ENCODE results near the gene DGKQ. TPM values are rescaled to one million over a fixed set of nuclear protein-coding genes. Genes with fewer than 3 reads are reported as not detected.

DGKQ gene
- total RNA-seq, 1 experiment from 2014 or later = 11.5 TPM

DNA sequence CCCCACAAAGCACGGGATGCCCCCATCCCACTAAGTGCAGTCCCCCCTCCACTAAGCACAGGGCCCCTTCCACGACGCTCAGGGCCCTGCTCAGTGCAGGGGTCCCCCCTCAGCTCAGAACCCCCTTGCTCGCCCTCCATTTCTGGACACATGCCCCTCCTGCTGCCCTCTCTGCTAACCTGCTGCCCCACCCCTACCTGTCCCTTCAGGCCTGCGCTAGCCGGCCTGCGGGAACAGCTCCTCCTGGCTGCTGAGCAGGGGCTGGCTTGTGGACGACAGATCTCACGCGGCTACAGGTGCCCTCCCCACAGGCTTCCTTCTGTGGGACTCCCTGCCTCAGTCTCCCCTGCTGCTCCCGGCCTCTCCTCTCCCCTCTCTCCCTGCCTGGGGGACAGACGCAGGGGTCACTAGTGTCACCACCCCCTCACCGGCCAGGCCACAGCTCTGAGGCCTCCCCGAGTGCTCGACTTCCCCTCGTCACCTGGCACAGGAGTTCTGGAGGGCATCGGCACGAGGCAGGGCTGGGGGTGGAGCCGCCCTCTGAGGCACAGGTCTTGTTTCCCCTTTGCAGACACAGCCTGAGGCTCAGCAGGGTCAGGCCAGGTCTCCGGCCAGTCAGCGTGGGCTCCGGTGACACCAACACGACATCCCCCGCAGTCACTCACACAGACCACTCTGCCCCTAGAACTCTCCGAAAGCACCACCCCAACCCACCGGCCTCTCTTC, 62.8 kb downstream of the DGKQ start:
- H4K20me1 ChIP-seq (ENCODE audit: insufficient read depth) = peaks cover 22% of the 10 kb centered on the region
- POLR2A ChIA-PET (ENCODE audit: unreplicated experiment) = no interaction called here
- H3K79me2 ChIP-seq (ENCODE audit: low read depth) = peaks cover 7% of the 10 kb centered on the region; the same call in 1 of the 2 replicates
- H3K27me3 ChIP-seq (ENCODE audit: insufficient read depth, low read depth) = no peaks in the 10 kb centered on the region
- H3K36me3 ChIP-seq (ENCODE audit: low read depth) = 0 out of 2 replicates have a peak, but pooled peaks cover 4% of the 10 kb centered on the region
- no peak overlapping the region for H3K27ac ChIP-seq
- CTCF ChIA-PET = no interaction called here
- H3K4me1 ChIP-seq (replicated peaks; ENCODE audit: insufficient read depth) = no peaks in the 10 kb centered on the region
- no peak overlapping the region for H2AFZ ChIP-seq
- intact Hi-C loops (cut with micrococcal nuclease; ENCODE audit: unreplicated experiment) = no loop called here
- TF ChIP-seq EZH2 (IDR thresholded peaks at IDR 0.05; ENCODE audit: low read depth) = no peak
- TF ChIP-seq CTCF (conservative IDR thresholded peaks at IDR 0.05) = no peak
- H3K9me2 ChIP-seq (ENCODE audit: insufficient read depth) = no peaks in the 10 kb centered on the region
- no peak overlapping the region for H3K4me2 ChIP-seq
- H3F3A ChIP-seq (ENCODE audit: insufficient read depth, low read depth) = peaks cover 8% of the 10 kb centered on the region
- no peak for DNase-seq
- H3K4me3 ChIP-seq = no peak overlapping the region
- no peaks in the 10 kb centered on the region for H3K9me3 ChIP-seq (ENCODE audit: insufficient read depth, low read depth)
- no TSS peak for BruUV-seq (replicated peaks)

DNA sequence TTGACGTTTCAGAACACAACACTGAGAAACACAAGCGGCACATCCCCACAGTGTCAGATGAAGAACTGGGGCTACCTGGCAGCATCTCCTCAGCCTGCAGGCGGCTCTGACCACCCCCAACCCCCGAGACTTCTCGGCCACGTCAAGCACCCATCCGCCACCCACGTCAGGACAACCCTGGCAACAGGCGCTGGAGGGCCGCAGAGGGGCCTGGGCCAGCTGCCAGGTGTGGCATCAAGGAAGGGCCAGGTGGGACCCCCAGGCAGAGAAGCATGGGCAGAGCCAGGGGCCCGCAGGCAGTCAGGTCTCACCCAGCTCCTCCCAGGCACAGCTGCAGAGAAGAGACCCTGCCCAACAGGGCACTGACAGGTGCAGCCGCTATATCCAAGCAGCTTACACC, 63.5 kb downstream of the DGKQ start:
- TF ChIP-seq CTCF (conservative IDR thresholded peaks at IDR 0.05) (no peak), EZH2 (IDR thresholded peaks at IDR 0.05; ENCODE audit: low read depth) (no peak)
- H3K4me2 ChIP-seq = no peak overlapping the region
- H3K9me2 ChIP-seq (ENCODE audit: insufficient read depth) = no peaks in the 10 kb centered on the region
- intact Hi-C loops (cut with micrococcal nuclease; ENCODE audit: unreplicated experiment) = no loop called here
- no TSS peak for BruUV-seq (replicated peaks)
- ChIA-PET CTCF (no interaction called here), POLR2A (ENCODE audit: unreplicated experiment) (no interaction called here)
- H2AFZ ChIP-seq = no peak overlapping the region
- H3K4me1 ChIP-seq (replicated peaks; ENCODE audit: insufficient read depth) = no peaks in the 10 kb centered on the region
- H3F3A ChIP-seq (ENCODE audit: insufficient read depth, low read depth) = peaks cover 8% of the 10 kb centered on the region
- H3K4me3 ChIP-seq = no peak overlapping the region
- H3K27ac ChIP-seq = no peak overlapping the region
- H3K36me3 ChIP-seq (ENCODE audit: low read depth) = 0 out of 2 replicates have a peak, but pooled peaks cover 4% of the 10 kb centered on the region
- H3K79me2 ChIP-seq (ENCODE audit: low read depth) = no peaks in the 10 kb centered on the region; the same call in 1 of the 2 replicates
- H4K20me1 ChIP-seq (ENCODE audit: insufficient read depth) = peaks cover 19% of the 10 kb centered on the region
- no peaks in the 10 kb centered on the region for H3K9me3 ChIP-seq (ENCODE audit: insufficient read depth, low read depth)
- no peaks in the 10 kb centered on the region for H3K27me3 ChIP-seq (ENCODE audit: insufficient read depth, low read depth)
- DNase-seq = no peak

DNA sequence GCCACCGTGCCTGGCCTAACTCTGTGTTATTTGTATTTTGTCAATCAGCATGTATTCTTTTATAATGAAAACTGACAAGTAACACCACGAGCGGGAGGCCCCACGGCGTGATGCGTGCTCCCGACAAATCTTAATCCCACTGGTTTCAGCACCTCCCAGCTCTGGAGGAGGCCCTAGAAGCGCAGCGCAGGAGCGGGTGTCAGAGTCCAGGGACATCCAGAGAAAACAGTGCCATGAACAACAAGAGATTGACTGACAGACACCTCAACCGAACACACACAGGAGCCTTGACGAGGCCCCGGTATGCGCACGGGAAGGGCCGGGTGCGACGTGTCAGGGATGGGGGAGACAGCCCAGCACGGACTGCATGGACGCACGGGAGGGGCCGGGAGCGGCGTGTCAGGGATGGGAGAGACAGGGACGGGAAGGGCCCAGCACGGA, 64.2 kb downstream of the DGKQ start:
- 0 out of 2 replicates have a peak, but pooled peaks cover 4% of the 10 kb centered on the region for H3K36me3 ChIP-seq (ENCODE audit: low read depth)
- H3K9me2 ChIP-seq (ENCODE audit: insufficient read depth) = no peaks in the 10 kb centered on the region
- intact Hi-C loops (cut with micrococcal nuclease; ENCODE audit: unreplicated experiment) = no loop called here
- peaks cover 21% of the 10 kb centered on the region for H4K20me1 ChIP-seq (ENCODE audit: insufficient read depth)
- H3K4me1 ChIP-seq (replicated peaks; ENCODE audit: insufficient read depth) = no peaks in the 10 kb centered on the region
- no peak for DNase-seq
- no peaks in the 10 kb centered on the region for H3K9me3 ChIP-seq (ENCODE audit: insufficient read depth, low read depth)
- H3K27ac ChIP-seq = no peak overlapping the region
- H3K4me3 ChIP-seq = no peak overlapping the region
- ChIA-PET CTCF (no interaction called here), POLR2A (ENCODE audit: unreplicated experiment) (no interaction called here)
- TF ChIP-seq EZH2 (IDR thresholded peaks at IDR 0.05; ENCODE audit: low read depth) (no peak), CTCF (conservative IDR thresholded peaks at IDR 0.05) (no peak)
- H3F3A ChIP-seq (ENCODE audit: insufficient read depth, low read depth) = peaks cover 8% of the 10 kb centered on the region
- BruUV-seq (replicated peaks) = no TSS peak
- H3K79me2 ChIP-seq (ENCODE audit: low read depth) = no peaks in the 10 kb centered on the region
- H3K4me2 ChIP-seq = no peak overlapping the region
- H3K27me3 ChIP-seq (ENCODE audit: insufficient read depth, low read depth) = no peaks in the 10 kb centered on the region
- H2AFZ ChIP-seq = no peak overlapping the region

Other genes starting within 250 kb of the DGKQ start
- 2.2 and 3.9 TPM in 2 replicates for gene CPLX1, start 147.4 kb downstream of the DGKQ start, total RNA-seq (2021)
- gene GAK, start 41.3 kb downstream of the DGKQ start, total RNA-seq (2021) = 114 and 138 TPM in 2 replicates
- gene TMEM175, start 41.1 kb downstream of the DGKQ start, total RNA-seq (2021) = 13.5 and 20.2 TPM in 2 replicates
- 46.6 and 74.7 TPM in 2 replicates for gene IDUA, start 13.5 kb upstream of the DGKQ start, total RNA-seq (2021)
- gene SLC26A1, start 19.8 kb upstream of the DGKQ start, total RNA-seq (2021) = 0.53 and 1.3 TPM in 2 replicates
- gene FGFRL1, start 38.1 kb upstream of the DGKQ start, total RNA-seq (2021) = 59.5 and 61.6 TPM in 2 replicates
- 4.2 and 6.6 TPM in 2 replicates for gene RNF212, start 140.0 kb upstream of the DGKQ start, total RNA-seq (2021)
- gene SPON2, start 199.0 kb upstream of the DGKQ start, total RNA-seq (2021) = 2.0 and 3.4 TPM in 2 replicates

Measured in PC-9 (cell line).